Activated naive CD8-positive, alpha-beta T cell (primary cell): ENCODE measurements around the gene TIMP3.

Source experiments
- H3K27ac Mint-ChIP-seq: one replicate; pipeline ENCODE4 v1.8.0; 2021; ENCODE audit warnings: mixed read lengths
- H3K27me3 Mint-ChIP-seq: one replicate; pipeline ENCODE4 v1.8.0; 2021; ENCODE audit warnings: mixed read lengths
- H3K36me3 Mint-ChIP-seq: one replicate; pipeline ENCODE4 v1.8.0; 2021; ENCODE audit warnings: mixed read lengths
- H3K4me1 Mint-ChIP-seq: one replicate; pipeline ENCODE4 v1.8.0; 2021; ENCODE audit warnings: low read depth, mixed read lengths
- H3K4me3 Mint-ChIP-seq: one replicate; pipeline ENCODE4 v1.8.0; 2021; ENCODE audit warnings: mild to moderate bottlenecking, mixed read lengths
- H3K9me3 Mint-ChIP-seq: one replicate; pipeline ENCODE4 v1.8.0; 2021; ENCODE audit warnings: low read depth, mixed read lengths

The TIMP3 gene

GRCh38 chr22:32827049-32827602, 25.6 kb downstream of the TIMP3 start:
- no peak overlapping the region for H3K27ac Mint-ChIP-seq
- H3K4me3 Mint-ChIP-seq = no peak overlapping the region
- H3K27me3 Mint-ChIP-seq = no peaks in the 10 kb centered on the region
- H3K9me3 Mint-ChIP-seq = no peaks in the 10 kb centered on the region
- no peaks in the 10 kb centered on the region for H3K36me3 Mint-ChIP-seq
- peaks cover 11% of the 10 kb centered on the region for H3K4me1 Mint-ChIP-seq

GRCh38 chr22:32828150-32828549, 26.6 kb downstream of the TIMP3 start:
- Mint-ChIP-seq H3K4me1 (peaks cover 14% of the 10 kb centered on the region), H3K27me3 (no peaks in the 10 kb centered on the region), H3K9me3 (no peaks in the 10 kb centered on the region), H3K4me3 (no peak overlapping the region), H3K36me3 (no peaks in the 10 kb centered on the region), H3K27ac (no peak overlapping the region)

GRCh38 chr22:32828561-32828960, 27.1 kb downstream of the TIMP3 start:
- no peaks in the 10 kb centered on the region for H3K9me3 Mint-ChIP-seq
- H3K27ac Mint-ChIP-seq = no peak overlapping the region

GRCh38 chr22:32829451-32829851, 27.9 kb downstream of the TIMP3 start:
- H3K27me3 Mint-ChIP-seq = no peaks in the 10 kb centered on the region
- peaks cover 14% of the 10 kb centered on the region for H3K4me1 Mint-ChIP-seq
- H3K36me3 Mint-ChIP-seq = no peaks in the 10 kb centered on the region
- no peaks in the 10 kb centered on the region for H3K9me3 Mint-ChIP-seq
- no peak overlapping the region for H3K4me3 Mint-ChIP-seq
- no peak overlapping the region for H3K27ac Mint-ChIP-seq

More at GRCh38 chr22:32828561-32828960, 27.1 kb downstream of the TIMP3 start:
- H3K27me3 Mint-ChIP-seq = no peaks in the 10 kb centered on the region
- H3K4me3 Mint-ChIP-seq = no peak overlapping the region
- no peaks in the 10 kb centered on the region for H3K36me3 Mint-ChIP-seq
- H3K4me1 Mint-ChIP-seq = peaks cover 14% of the 10 kb centered on the region

- Mint-ChIP-seq H3K4me1 (peaks cover 14% of the 10 kb centered on the region), H3K27ac (no peak overlapping the region), H3K9me3 (no peaks in the 10 kb centered on the region), H3K4me3 (no peak overlapping the region), H3K36me3 (no peaks in the 10 kb centered on the region), H3K27me3 (no peaks in the 10 kb centered on the region)
These were observed 29.0 kb downstream of the TIMP3 start for GRCh38 chr22:32830473-32830872.

GRCh38 chr22:32830957-32831356, 29.5 kb downstream of the TIMP3 start:
- H3K27ac Mint-ChIP-seq = no peak overlapping the region
- no peaks in the 10 kb centered on the region for H3K9me3 Mint-ChIP-seq
- H3K4me3 Mint-ChIP-seq = no peak overlapping the region
- H3K36me3 Mint-ChIP-seq = no peaks in the 10 kb centered on the region
- H3K4me1 Mint-ChIP-seq = peaks cover 14% of the 10 kb centered on the region
- H3K27me3 Mint-ChIP-seq = no peaks in the 10 kb centered on the region

- Mint-ChIP-seq H3K27ac (no peak overlapping the region), H3K27me3 (no peaks in the 10 kb centered on the region), H3K36me3 (no peaks in the 10 kb centered on the region), H3K9me3 (no peaks in the 10 kb centered on the region), H3K4me1 (peaks cover 14% of the 10 kb centered on the region), H3K4me3 (no peak overlapping the region)
These were observed 30.1 kb downstream of the TIMP3 start for GRCh38 chr22:32831584-32831983.

GRCh38 chr22:32832174-32832573, 30.7 kb downstream of the TIMP3 start:
- peaks cover 14% of the 10 kb centered on the region for H3K4me1 Mint-ChIP-seq
- no peaks in the 10 kb centered on the region for H3K36me3 Mint-ChIP-seq
- H3K27me3 Mint-ChIP-seq = no peaks in the 10 kb centered on the region
- H3K27ac Mint-ChIP-seq = no peak overlapping the region
- H3K9me3 Mint-ChIP-seq = no peaks in the 10 kb centered on the region
- no peak overlapping the region for H3K4me3 Mint-ChIP-seq

GRCh38 chr22:32836280-32837123, 35.0 kb downstream of the TIMP3 start:
- peaks cover 8% of the 10 kb centered on the region for H3K27me3 Mint-ChIP-seq
- no peaks in the 10 kb centered on the region for H3K36me3 Mint-ChIP-seq
- no peak overlapping the region for H3K4me3 Mint-ChIP-seq
- H3K9me3 Mint-ChIP-seq = no peaks in the 10 kb centered on the region
- peaks cover 10% of the 10 kb centered on the region for H3K4me1 Mint-ChIP-seq
- no peak overlapping the region for H3K27ac Mint-ChIP-seq

- peaks cover 3% of the 10 kb centered on the region for H3K4me1 Mint-ChIP-seq
- no peak overlapping the region for H3K4me3 Mint-ChIP-seq
- H3K36me3 Mint-ChIP-seq = no peaks in the 10 kb centered on the region
- no peaks in the 10 kb centered on the region for H3K9me3 Mint-ChIP-seq
- H3K27ac Mint-ChIP-seq = no peak overlapping the region
- peaks cover 8% of the 10 kb centered on the region for H3K27me3 Mint-ChIP-seq
These were observed 35.6 kb downstream of the TIMP3 start for GRCh38 chr22:32837142-32837541.

GRCh38 chr22:32837803-32838202, 36.3 kb downstream of the TIMP3 start:
- no peak overlapping the region for H3K4me3 Mint-ChIP-seq
- H3K27me3 Mint-ChIP-seq = peaks cover 8% of the 10 kb centered on the region
- peaks cover under 1% of the 10 kb centered on the region for H3K4me1 Mint-ChIP-seq
- H3K27ac Mint-ChIP-seq = no peak overlapping the region
- no peaks in the 10 kb centered on the region for H3K36me3 Mint-ChIP-seq
- H3K9me3 Mint-ChIP-seq = no peaks in the 10 kb centered on the region

GRCh38 chr22:32839831-32840584, 38.5 kb downstream of the TIMP3 start:
- H3K9me3 Mint-ChIP-seq = no peaks in the 10 kb centered on the region
- no peaks in the 10 kb centered on the region for H3K4me1 Mint-ChIP-seq
- H3K27ac Mint-ChIP-seq = no peak overlapping the region
- no peaks in the 10 kb centered on the region for H3K36me3 Mint-ChIP-seq
- no peak overlapping the region for H3K4me3 Mint-ChIP-seq
- H3K27me3 Mint-ChIP-seq = peaks cover 8% of the 10 kb centered on the region

- Mint-ChIP-seq H3K4me3 (no peak overlapping the region), H3K27me3 (peaks cover 8% of the 10 kb centered on the region), H3K9me3 (no peaks in the 10 kb centered on the region), H3K27ac (no peak overlapping the region), H3K36me3 (no peaks in the 10 kb centered on the region), H3K4me1 (no peaks in the 10 kb centered on the region)
These were observed 39.7 kb downstream of the TIMP3 start for GRCh38 chr22:32841175-32841574.

GRCh38 chr22:32842486-32842885, 41.0 kb downstream of the TIMP3 start:
- Mint-ChIP-seq H3K27ac (no peak overlapping the region), H3K9me3 (no peaks in the 10 kb centered on the region), H3K4me1 (no peaks in the 10 kb centered on the region), H3K27me3 (peaks cover 8% of the 10 kb centered on the region), H3K36me3 (no peaks in the 10 kb centered on the region), H3K4me3 (no peak overlapping the region)

- Mint-ChIP-seq H3K4me1 (no peaks in the 10 kb centered on the region), H3K27me3 (peaks cover 8% of the 10 kb centered on the region), H3K27ac (no peak overlapping the region), H3K4me3 (no peak overlapping the region), H3K9me3 (no peaks in the 10 kb centered on the region), H3K36me3 (no peaks in the 10 kb centered on the region)
These were observed 41.8 kb downstream of the TIMP3 start for GRCh38 chr22:32843300-32843699.
